Suprapubic skin (tissue), 4 donors: ENCODE results near the gene DVL1.

Experiments used
- EP300 ChIP-seq: sonication (generic); formaldehyde crosslinking; IDR thresholded peaks from one replicate; pipeline ENCODE4 v1.6.1; 2017; ENCODE audit warnings: antibody characterized with exemption
- POLR2A ChIP-seq, 2 donors: fragments of 450-650 bp; IDR thresholded peaks; one replicate each; pipeline ENCODE4 v1.6.1; 2017; ENCODE audit warnings: antibody characterized with exemption in 2 of 2, mild to moderate bottlenecking in 2 of 2, moderate library complexity in 2 of 2
- POLR2AphosphoS5 ChIP-seq, 3 donors: sonication (generic); formaldehyde crosslinking; IDR thresholded peaks; one replicate each; pipeline ENCODE4 v1.6.1; 2017; ENCODE audit warnings: antibody characterized with exemption in 3 of 3
- TF ChIP-seq, protein P1 (sequence below), 2 donors: fragments of 200-600 bp in 1 of 2; fragments of 450-650 bp in 1 of 2; sonication (generic) in 1 of 2; IDR thresholded peaks; one replicate each; pipeline ENCODE4 v1.5.1; 2016 to 2019; ENCODE audit warnings: antibody characterized with exemption in 2 of 2, mild to moderate bottlenecking in 1 of 2, moderate library complexity in 1 of 2

DNA sequence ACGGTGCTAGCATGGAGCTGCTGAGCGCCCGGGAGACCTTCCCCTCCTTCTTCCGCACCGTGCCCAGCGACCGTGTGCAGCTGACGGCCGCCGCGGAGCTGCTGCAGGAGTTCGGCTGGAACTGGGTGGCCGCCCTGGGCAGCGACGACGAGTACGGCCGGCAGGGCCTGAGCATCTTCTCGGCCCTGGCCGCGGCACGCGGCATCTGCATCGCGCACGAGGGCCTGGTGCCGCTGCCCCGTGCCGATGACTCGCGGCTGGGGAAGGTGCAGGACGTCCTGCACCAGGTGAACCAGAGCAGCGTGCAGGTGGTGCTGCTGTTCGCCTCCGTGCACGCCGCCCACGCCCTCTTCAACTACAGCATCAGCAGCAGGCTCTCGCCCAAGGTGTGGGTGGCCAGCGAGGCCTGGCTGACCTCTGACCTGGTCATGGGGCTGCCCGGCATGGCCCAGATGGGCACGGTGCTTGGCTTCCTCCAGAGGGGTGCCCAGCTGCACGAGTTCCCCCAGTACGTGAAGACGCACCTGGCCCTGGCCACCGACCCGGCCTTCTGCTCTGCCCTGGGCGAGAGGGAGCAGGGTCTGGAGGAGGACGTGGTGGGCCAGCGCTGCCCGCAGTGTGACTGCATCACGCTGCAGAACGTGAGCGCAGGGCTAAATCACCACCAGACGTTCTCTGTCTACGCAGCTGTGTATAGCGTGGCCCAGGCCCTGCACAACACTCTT lies 17.0 kb downstream of the DVL1 start:
- TF ChIP-seq, protein P1, sequence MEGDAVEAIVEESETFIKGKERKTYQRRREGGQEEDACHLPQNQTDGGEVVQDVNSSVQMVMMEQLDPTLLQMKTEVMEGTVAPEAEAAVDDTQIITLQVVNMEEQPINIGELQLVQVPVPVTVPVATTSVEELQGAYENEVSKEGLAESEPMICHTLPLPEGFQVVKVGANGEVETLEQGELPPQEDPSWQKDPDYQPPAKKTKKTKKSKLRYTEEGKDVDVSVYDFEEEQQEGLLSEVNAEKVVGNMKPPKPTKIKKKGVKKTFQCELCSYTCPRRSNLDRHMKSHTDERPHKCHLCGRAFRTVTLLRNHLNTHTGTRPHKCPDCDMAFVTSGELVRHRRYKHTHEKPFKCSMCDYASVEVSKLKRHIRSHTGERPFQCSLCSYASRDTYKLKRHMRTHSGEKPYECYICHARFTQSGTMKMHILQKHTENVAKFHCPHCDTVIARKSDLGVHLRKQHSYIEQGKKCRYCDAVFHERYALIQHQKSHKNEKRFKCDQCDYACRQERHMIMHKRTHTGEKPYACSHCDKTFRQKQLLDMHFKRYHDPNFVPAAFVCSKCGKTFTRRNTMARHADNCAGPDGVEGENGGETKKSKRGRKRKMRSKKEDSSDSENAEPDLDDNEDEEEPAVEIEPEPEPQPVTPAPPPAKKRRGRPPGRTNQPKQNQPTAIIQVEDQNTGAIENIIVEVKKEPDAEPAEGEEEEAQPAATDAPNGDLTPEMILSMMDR (IDR thresholded peaks at IDR 0.05) = no peak
- no peak for TF ChIP-seq POLR2A (IDR thresholded peaks at IDR 0.05)
- TF ChIP-seq EP300 = no peak
- no peak for TF ChIP-seq POLR2AphosphoS5 (IDR thresholded peaks at IDR 0.05)
